ENCODE data around the gene LATS2.

DNA sequence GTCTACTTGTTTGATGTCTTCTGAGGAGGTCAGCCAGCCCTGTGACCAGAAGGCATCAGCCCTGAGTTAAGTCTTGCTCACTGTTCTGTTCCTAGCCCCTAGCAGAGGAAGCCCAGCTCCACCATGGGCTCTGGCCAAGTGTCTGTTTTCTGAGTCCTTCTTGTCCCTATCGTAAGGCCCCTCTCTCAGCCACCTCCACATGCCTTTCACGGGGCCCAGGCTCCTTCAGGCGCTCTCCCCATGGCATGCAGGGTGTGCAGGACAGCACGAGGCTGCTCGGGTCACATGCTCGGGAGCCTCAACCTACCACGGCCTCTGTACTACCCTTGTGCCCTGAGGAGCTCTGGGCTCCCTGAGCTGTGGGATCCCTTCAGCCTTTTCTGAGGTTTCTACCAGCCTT is 47.8 kb upstream of the LATS2 start:
- TF ChIP-seq YY1 (IDR thresholded peaks at IDR 0.05; ENCODE audit: insufficient read depth, insufficient read length) (no peak), SUZ12 (IDR thresholded peaks at IDR 0.05; ENCODE audit: extremely low read depth, insufficient read depth, insufficient read length) (no peak), ZNF274 (IDR thresholded peaks at IDR 0.05; ENCODE audit: low read depth, low read length) (no peak)
